Right lobe of liver (tissue), 6 donors: ENCODE results near the gene KIF6. TPM values are rescaled to one million over a fixed set of nuclear protein-coding genes. Genes with fewer than 3 reads are reported as not detected.
"Not testable (repeated sequence)": the region's sequence is repeated elsewhere in the genome, so short reads cannot be mapped to it uniquely, and the experiment has no call there.

Source experiments
- ATAC-seq, 4 donors: fragments of 200-7000 bp; cut with Tn5 transposase; one replicate each; pipeline ENCODE4 v1.9.1; 2020; ENCODE audit warnings: mild to moderate bottlenecking in 4 of 4, moderate library complexity in 4 of 4
- DNase-seq, 3 donors: peaks; one replicate each; pipeline ENCODE4 v3.0.0-alpha.2; 2020
- H3K27ac ChIP-seq, 3 donors: fragments of 200-600 bp; one replicate each; pipeline ENCODE4 v1.8.0; 2022
- H3K27me3 ChIP-seq, 2 donors: fragments of 200-600 bp; one replicate each; pipeline ENCODE4 v1.8.0; 2022
- H3K36me3 ChIP-seq, 4 donors: fragments of 200-600 bp; sonication (generic) in 1 of 4; one replicate each; pipeline versions ENCODE4 v1.5.1 to v1.8.0; 2017 to 2022; ENCODE audit warnings: control low read depth in 1 of 4
- H3K4me1 ChIP-seq, 4 donors: fragments of 200-600 bp; sonication (generic) in 1 of 4; one replicate each; pipeline versions ENCODE4 v1.5.1 to v1.8.0; 2017 to 2022; ENCODE audit warnings: control low read depth in 1 of 4
- H3K4me3 ChIP-seq, 3 donors: fragments of 200-600 bp; one replicate each; pipeline ENCODE4 v1.8.0; 2022
- H3K9me3 ChIP-seq, 4 donors: fragments of 200-600 bp; sonication (generic) in 1 of 4; one replicate each; pipeline versions ENCODE4 v1.5.1 to v1.8.0; 2017 to 2022; ENCODE audit warnings: control low read depth in 1 of 4
- POLR2A ChIP-seq: fragments of 450-650 bp; IDR thresholded peaks from one replicate; pipeline ENCODE4 v1.6.1; 2017; ENCODE audit warnings: antibody characterized with exemption, mild to moderate bottlenecking
- WGBS: methylation state at CpG from one replicate; pipeline ENCODE4 v1.1.6; 2018; ENCODE audit warnings: low coverage, low lambda C conversion rate; ENCODE audit not compliant: insufficient coverage; ENCODE audit errors: missing lambda C conversion rate; 5-methylcytosine and 5-hydroxymethylcytosine counted together
- intact Hi-C, 2 donors: fragments of 100-400 bp; cut with DNase I; formaldehyde crosslinking; loops; one replicate each; pipeline versions ENCODE4 v1.11.2 to v1.14.1; 2022
- total RNA-seq, 6 experiments: library from RNA; depleted of rRNA in 2 of 6; stranded (reverse); fragments of >200 nt in 2 of 6; fragmentation: NEBNext Ultra II Directional in 3 of 6; extraction: Animal tissue kit (Norgen Biotek cat#: 25700) in 3 of 6; gene quantifications; one replicate each; pipeline versions ENCODE4 v1.1.0 to v1.2.4, GENCODE V29; 2016 to 2023
- TF ChIP-seq, protein P1 (sequence below), 4 donors: fragments of 200-600 bp in 3 of 4; fragments of 450-650 bp in 1 of 4; IDR thresholded peaks; one replicate each; pipeline versions ENCODE4 v1.5.1 to v1.8.0; 2016 to 2022; ENCODE audit warnings: antibody characterized with exemption in 4 of 4, mild to moderate bottlenecking in 2 of 4
- donor health status: DM: no; HTN: yes; CAD: no.
- donor health status: DM: no; HTN: no; CAD: no.
- donor health status: DM: no; HTN: no; CAD: no.
- donor health status: DM: no; HTN: yes; CAD: no.
- donor health status: DM: no; HTN: yes; CAD: no.

Gene KIF6
- total RNA-seq, 6 experiments from 2014 or later = 0.18 to 0.83 (median 0.37) TPM; not detected in 2

DNA sequence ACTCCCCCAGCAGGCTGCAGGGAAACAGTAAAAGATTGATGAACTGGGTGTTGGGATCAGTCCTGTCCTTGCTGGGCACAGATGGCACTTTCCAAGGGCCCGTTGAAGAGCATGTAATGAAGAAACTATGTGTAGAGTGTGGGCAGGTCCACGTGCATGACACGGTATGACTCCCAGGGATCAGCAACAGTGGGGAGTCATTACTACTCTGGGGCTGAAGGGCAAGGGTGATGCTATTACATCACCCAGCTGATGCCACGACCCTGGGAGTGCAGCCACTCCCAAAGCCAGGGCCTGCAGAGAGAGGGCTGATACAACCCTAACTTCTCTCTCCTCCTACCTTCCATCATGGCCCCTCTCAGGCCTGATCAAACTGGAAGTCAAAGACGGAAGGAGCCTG lies 431.1 kb downstream of the KIF6 start:
- no peaks in the 10 kb centered on the region for H3K9me3 ChIP-seq
- ATAC-seq = peak in 3 of 4 donors; percentile 23 to 45 (median 28)
- WGBS = 35% methylated on average over 4 of the region's 5 CpGs
- no peaks in the 10 kb centered on the region for H3K27me3 ChIP-seq
- peaks cover 0 to 35% (median 16%) of the 10 kb centered on the region in 4 donors for H3K4me1 ChIP-seq
- no peak for TF ChIP-seq POLR2A
- TF ChIP-seq, protein P1, sequence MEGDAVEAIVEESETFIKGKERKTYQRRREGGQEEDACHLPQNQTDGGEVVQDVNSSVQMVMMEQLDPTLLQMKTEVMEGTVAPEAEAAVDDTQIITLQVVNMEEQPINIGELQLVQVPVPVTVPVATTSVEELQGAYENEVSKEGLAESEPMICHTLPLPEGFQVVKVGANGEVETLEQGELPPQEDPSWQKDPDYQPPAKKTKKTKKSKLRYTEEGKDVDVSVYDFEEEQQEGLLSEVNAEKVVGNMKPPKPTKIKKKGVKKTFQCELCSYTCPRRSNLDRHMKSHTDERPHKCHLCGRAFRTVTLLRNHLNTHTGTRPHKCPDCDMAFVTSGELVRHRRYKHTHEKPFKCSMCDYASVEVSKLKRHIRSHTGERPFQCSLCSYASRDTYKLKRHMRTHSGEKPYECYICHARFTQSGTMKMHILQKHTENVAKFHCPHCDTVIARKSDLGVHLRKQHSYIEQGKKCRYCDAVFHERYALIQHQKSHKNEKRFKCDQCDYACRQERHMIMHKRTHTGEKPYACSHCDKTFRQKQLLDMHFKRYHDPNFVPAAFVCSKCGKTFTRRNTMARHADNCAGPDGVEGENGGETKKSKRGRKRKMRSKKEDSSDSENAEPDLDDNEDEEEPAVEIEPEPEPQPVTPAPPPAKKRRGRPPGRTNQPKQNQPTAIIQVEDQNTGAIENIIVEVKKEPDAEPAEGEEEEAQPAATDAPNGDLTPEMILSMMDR (IDR thresholded peaks at IDR 0.05) = no peak
- no peak overlapping the region for H3K27ac ChIP-seq
- no peaks in the 10 kb centered on the region for H3K36me3 ChIP-seq
- DNase-seq = peak in 1 of 3 donors; percentile 69
- intact Hi-C loops = no loop called here
- no peak overlapping the region for H3K4me3 ChIP-seq

DNA sequence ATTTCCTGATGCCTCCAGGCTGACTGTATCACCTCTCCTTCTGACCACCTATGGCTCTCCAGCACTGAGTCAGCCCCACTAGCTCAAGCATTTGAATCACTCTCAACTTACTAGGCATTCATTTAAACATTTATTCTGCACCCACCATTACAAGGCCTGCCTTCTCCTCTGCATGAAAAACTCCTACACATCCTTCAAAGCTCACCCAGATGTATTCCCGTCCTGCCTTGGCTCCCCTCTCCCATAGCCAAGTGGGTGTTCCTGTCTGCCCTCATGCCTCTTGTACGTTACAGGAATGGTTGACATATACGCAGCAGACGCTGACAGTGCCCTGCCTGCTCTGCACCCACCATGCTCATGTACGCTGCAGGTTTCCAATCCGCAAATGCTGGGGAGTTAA lies 432.6 kb downstream of the KIF6 start:
- no peak for TF ChIP-seq POLR2A
- TF ChIP-seq, protein P1 (IDR thresholded peaks at IDR 0.05) = no peak
- DNase-seq = no peak
- H3K4me3 ChIP-seq = no peak overlapping the region
- 78% methylated on average over 5 of the region's 6 CpGs for WGBS
- H3K4me1 ChIP-seq = peaks cover 0 to 23% (median 11%) of the 10 kb centered on the region in 4 donors
- intact Hi-C loops = no loop called here
- H3K36me3 ChIP-seq = no peaks in the 10 kb centered on the region
- H3K9me3 ChIP-seq = no peaks in the 10 kb centered on the region
- ATAC-seq = no peak
- no peaks in the 10 kb centered on the region for H3K27me3 ChIP-seq
- H3K27ac ChIP-seq = no peak overlapping the region

DNA sequence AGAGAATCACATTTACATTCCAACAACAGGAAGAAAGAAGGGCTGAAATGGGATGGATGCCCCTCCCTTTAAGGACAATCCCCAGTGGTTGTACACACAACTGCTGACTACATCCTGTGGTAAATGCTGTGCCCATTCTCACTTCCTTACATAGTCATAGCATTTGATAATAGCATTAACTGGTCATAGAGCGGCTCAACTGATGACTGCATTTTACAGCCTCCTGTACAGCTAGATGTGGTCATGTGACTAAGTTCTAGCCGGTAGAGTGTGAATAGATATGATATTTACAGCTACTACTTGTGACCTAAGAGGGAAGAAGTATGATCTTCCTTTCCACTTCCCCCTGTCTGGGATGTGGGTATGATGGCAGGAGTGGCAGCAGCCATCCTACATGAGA lies 435.7 kb downstream of the KIF6 start:
- no peak for TF ChIP-seq POLR2A
- TF ChIP-seq, protein P1 (IDR thresholded peaks at IDR 0.05) = no peak
- Histone ChIP-seq H3K36me3 (no peaks in the 10 kb centered on the region), H3K4me1 (peaks cover 0 to 6% (median 0%) of the 10 kb centered on the region in 4 donors), H3K9me3 (no peaks in the 10 kb centered on the region), H3K27me3 (no peaks in the 10 kb centered on the region), H3K27ac (no peak overlapping the region), H3K4me3 (no peak overlapping the region)
- no peak for ATAC-seq
- WGBS = 69% methylated on average over 2 of the region's 2 CpGs
- no peak for DNase-seq
- intact Hi-C loops = no loop called here

DNA sequence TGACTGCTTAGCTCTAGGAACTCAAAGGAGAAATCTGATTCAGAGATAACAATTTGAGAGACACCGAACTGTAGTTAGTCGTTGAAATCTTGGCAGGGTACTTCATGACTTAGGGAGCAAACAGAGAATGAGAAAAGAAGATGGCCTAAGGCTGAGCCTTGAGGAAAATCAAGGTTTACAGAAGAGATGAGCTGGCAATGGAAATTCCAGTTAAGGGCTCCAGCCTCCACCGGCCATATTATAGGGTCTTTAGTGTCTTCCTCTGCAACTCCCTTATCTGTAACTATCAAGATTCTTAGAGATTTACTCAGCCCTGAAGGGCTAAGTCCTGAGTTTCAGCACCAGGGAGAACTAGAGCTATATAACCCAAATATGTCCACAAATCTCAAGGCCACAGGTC lies 437.6 kb downstream of the KIF6 start:
- Histone ChIP-seq H3K4me3 (no peak overlapping the region), H3K36me3 (no peaks in the 10 kb centered on the region), H3K27me3 (no peaks in the 10 kb centered on the region), H3K27ac (no peak overlapping the region), H3K9me3 (no peaks in the 10 kb centered on the region), H3K4me1 (peaks cover 0 to 7% (median 0%) of the 10 kb centered on the region in 4 donors)
- TF ChIP-seq, protein P1 (IDR thresholded peaks at IDR 0.05) = no peak
- TF ChIP-seq POLR2A = no peak
- no peak for DNase-seq
- intact Hi-C loops = no loop called here
- 89% methylated on average over 3 of the region's 3 CpGs for WGBS
- no peak for ATAC-seq

DNA sequence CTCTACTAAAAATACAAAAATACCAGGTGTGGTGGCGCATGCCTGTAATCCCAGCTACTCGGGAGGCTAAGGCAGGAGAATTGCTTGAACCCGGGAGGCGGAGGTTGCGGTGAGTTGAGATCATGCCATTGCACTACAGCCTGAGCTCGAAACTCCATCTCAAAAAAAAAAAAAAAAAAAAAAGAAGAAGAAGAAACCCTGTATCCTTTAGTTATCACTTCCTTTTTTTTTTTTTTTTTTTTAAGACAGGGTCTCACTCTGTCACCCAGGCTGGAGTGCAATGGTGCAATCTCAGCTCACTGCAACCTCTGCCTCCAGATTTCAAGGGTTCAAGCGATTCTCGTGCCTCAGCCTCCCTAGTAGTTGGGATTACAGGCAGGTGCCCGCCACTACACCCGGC lies 438.6 kb downstream of the KIF6 start:
- H3K27me3 ChIP-seq, ATAC-seq, H3K9me3 ChIP-seq, H3K27ac ChIP-seq, intact Hi-C loops, H3K36me3 ChIP-seq, H3K4me3 ChIP-seq, DNase-seq: not testable (repeated sequence)
- 82% methylated on average over 9 of the region's 10 CpGs for WGBS
- H3K4me1 ChIP-seq = peaks cover 0 to 17% (median 5%) of the 10 kb centered on the region in 4 donors
